ENCODE results near the gene ZC3H13.

The ZC3H13 gene

DNA sequence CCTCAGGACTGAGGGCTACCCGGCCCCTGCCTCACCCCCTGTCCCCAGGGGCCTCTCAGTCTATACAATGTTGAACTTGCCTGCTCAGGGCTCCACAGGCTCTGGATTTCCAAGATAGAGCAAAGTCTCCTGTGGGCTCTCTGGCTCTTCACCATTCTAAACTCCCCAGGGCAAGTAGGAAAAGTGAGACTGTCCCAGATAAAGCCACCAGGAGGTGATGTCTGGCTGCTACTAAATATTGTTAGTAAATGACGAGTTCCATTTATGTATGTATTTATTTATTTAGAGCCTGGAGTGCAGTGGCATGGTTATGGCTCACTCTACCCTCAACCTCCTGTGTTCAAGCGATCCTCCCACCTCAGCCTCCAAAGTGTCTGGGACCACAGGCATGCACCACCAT, 127.4 kb downstream of the ZC3H13 start:
- Histone ChIP-seq H3K9me3 (ENCODE audit: control insufficient read depth, insufficient read depth, low read depth, low read length) (no peaks in the 10 kb centered on the region), H3K4me1 (ENCODE audit: control insufficient read depth, insufficient read depth, low read length) (peaks cover 3% of the 10 kb centered on the region; the same call in 1 of the 2 replicates), H3K27me3 (ENCODE audit: control insufficient read depth, insufficient read depth, low read length) (no peaks in the 10 kb centered on the region), H3K9ac (ENCODE audit: low read length) (no peak overlapping the region), H3K36me3 (ENCODE audit: control insufficient read depth, insufficient read depth, low read length) (no peaks in the 10 kb centered on the region), H3K27ac (ENCODE audit: low read depth, low read length) (no peak overlapping the region), H3K4me3 (ENCODE audit: low read depth, low read length) (no peak overlapping the region)

DNA sequence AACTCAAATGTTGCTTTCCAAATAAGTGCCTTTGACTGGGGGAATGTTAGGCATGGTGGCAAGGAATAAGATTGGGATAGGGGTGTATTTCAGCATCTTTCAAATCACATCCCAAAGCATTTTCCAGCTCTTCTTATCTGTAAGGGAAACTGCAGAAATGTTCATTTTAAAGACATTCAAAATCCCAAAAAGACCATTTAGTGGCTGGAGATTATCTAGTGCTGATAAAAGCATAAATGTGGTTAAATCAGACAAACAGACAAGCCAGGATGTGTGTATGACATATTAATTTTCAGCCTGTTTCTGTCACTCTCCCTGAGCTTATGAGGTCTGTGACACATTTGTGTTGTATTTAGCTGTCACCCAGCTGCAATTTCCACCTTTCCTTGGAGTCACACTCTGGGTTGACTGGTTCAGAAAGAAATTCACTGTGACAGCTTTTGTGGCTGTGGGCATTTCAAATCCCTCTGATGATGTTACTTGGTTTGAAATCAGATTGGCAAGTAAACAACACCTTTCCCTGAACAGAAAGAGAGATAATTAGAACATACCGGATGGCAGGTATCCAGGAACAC, 131.3 kb downstream of the ZC3H13 start:
- H3K27me3 ChIP-seq (ENCODE audit: control insufficient read depth, insufficient read depth, low read length): no peaks in the 10 kb centered on the region
- no peaks in the 10 kb centered on the region for H3K9me3 ChIP-seq (ENCODE audit: control insufficient read depth, insufficient read depth, low read depth, low read length)
- no peak overlapping the region for H3K27ac ChIP-seq (ENCODE audit: low read depth, low read length)
- H3K9ac ChIP-seq (ENCODE audit: low read length): no peak overlapping the region
- no peaks in the 10 kb centered on the region for H3K36me3 ChIP-seq (ENCODE audit: control insufficient read depth, insufficient read depth, low read length)
- H3K4me3 ChIP-seq (ENCODE audit: low read depth, low read length): no peak overlapping the region
- H3K4me1 ChIP-seq (ENCODE audit: control insufficient read depth, insufficient read depth, low read length): peaks cover 3% of the 10 kb centered on the region; the same call in 1 of the 2 replicates

DNA sequence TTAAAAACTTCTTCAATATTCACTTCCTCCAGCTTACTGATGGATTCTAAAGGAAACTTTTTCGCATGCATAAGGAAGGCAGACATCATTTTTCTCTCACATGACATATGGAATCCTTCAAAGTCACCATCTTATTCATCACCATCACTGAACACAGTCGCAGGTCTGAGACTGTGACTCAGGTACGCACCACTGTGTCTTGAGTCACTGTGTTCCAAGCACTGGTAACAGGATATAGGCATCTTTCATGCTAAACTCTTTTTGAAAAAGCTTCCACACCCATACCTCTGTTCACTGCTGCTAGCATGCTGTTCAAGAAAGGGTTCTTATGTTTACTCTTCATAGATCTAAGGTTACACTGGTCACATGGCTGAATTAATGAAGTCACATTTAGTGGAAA, 133.9 kb downstream of the ZC3H13 start:
- H3K9ac ChIP-seq (ENCODE audit: low read length): no peak overlapping the region
- no peaks in the 10 kb centered on the region for H3K27me3 ChIP-seq (ENCODE audit: control insufficient read depth, insufficient read depth, low read length)
- H3K4me1 ChIP-seq (ENCODE audit: control insufficient read depth, insufficient read depth, low read length): no peaks in the 10 kb centered on the region
- H3K9me3 ChIP-seq (ENCODE audit: control insufficient read depth, insufficient read depth, low read depth, low read length): no peaks in the 10 kb centered on the region
- no peaks in the 10 kb centered on the region for H3K36me3 ChIP-seq (ENCODE audit: control insufficient read depth, insufficient read depth, low read length)
- no peak overlapping the region for H3K27ac ChIP-seq (ENCODE audit: low read depth, low read length)
- H3K4me3 ChIP-seq (ENCODE audit: low read depth, low read length): no peak overlapping the region

DNA sequence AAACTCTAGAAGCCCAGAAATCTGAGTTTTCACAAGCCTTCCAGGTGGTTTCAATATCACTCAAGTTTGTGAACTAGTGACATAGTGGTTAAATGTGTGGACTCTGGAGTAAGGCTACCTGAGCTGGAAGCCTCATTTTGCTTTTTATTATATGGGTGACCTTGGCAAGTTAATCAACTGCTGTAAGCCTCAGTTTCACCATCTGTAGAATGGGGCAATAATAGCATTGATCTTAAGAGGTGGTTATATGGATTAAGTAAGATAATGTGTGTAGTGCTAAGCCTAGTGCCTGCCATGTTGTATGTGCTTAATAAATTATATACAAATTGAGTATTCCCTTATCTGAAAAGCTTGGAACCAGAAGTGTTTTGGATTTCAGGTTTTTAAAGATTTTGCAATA, 135.5 kb downstream of the ZC3H13 start:
- Histone ChIP-seq H3K27ac (ENCODE audit: low read depth, low read length) (no peak overlapping the region), H3K36me3 (ENCODE audit: control insufficient read depth, insufficient read depth, low read length) (no peaks in the 10 kb centered on the region), H3K4me3 (ENCODE audit: low read depth, low read length) (no peak overlapping the region), H3K9ac (ENCODE audit: low read length) (no peak overlapping the region), H3K27me3 (ENCODE audit: control insufficient read depth, insufficient read depth, low read length) (no peaks in the 10 kb centered on the region), H3K4me1 (ENCODE audit: control insufficient read depth, insufficient read depth, low read length) (no peaks in the 10 kb centered on the region), H3K9me3 (ENCODE audit: control insufficient read depth, insufficient read depth, low read depth, low read length) (peaks cover 2% of the 10 kb centered on the region; the same call in 1 of the 2 replicates)

DNA sequence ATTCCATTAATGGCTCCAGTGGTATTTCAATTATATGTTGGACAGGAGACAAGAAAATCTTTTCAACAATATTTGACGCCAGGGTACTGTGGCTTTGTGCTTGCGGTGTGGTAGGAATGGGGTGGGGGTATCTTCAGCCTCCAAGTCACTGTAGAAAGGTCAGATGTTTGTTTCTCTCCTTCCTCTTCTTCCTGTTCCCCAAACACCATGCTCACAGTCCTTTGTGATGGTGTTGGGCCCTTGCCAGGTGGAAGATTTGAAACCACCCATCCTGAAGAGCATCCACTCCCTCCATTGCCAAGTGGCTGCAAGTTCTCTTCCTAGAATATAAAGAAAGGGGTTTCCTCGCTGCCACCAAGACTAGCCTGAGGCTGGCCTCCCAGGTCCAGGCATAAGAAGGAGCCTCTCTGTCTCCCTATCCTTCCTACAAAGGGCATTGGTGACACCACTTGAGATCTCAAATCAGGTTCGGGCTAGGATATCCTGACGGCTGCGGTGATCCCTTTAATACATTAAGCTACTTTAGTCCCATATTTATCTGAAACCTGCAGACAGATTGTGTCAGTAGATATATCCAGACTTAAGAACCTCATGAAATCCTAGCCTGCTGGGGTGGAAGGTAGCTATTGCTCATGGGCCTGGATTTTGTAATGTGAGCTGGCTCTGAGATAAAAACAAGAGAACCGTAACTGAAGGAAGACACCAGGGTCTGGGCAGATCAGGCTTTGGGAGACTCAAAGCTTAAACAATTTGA, 136.7 kb downstream of the ZC3H13 start:
- Histone ChIP-seq H3K36me3 (ENCODE audit: control insufficient read depth, insufficient read depth, low read length) (no peaks in the 10 kb centered on the region), H3K9ac (ENCODE audit: low read length) (no peak overlapping the region), H3K9me3 (ENCODE audit: control insufficient read depth, insufficient read depth, low read depth, low read length) (peaks cover 2% of the 10 kb centered on the region; the same call in 1 of the 2 replicates), H3K27me3 (ENCODE audit: control insufficient read depth, insufficient read depth, low read length) (no peaks in the 10 kb centered on the region), H3K4me3 (ENCODE audit: low read depth, low read length) (no peak overlapping the region), H3K4me1 (ENCODE audit: control insufficient read depth, insufficient read depth, low read length) (no peaks in the 10 kb centered on the region), H3K27ac (ENCODE audit: low read depth, low read length) (no peak overlapping the region)

DNA sequence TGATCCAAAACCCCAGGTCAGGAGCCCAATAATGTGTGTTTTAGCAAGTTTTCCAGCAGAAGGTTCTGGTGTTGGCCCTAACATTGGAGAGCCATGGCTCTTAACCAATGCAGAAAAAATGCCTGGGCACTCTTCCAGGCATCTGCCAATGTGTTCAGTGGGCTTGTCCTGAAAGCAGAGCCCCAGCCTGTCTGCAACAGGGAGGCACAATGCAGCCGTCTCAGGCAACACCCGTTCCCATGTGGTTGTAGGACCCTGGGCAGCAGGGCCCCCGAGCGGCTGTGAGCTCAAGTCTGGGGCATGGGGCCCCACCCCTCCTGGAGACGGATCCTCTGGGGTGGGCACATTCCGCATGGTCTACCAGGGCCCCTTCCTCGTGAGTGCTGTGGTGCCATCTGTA, 142.9 kb downstream of the ZC3H13 start:
- Histone ChIP-seq H3K9me3 (ENCODE audit: control insufficient read depth, insufficient read depth, low read depth, low read length) (peaks cover 2% of the 10 kb centered on the region; the same call in 1 of the 2 replicates), H3K4me1 (ENCODE audit: control insufficient read depth, insufficient read depth, low read length) (no peaks in the 10 kb centered on the region), H3K36me3 (ENCODE audit: control insufficient read depth, insufficient read depth, low read length) (no peaks in the 10 kb centered on the region), H3K27me3 (ENCODE audit: control insufficient read depth, insufficient read depth, low read length) (no peaks in the 10 kb centered on the region), H3K27ac (ENCODE audit: low read depth, low read length) (no peak overlapping the region), H3K4me3 (ENCODE audit: low read depth, low read length) (no peak overlapping the region), H3K9ac (ENCODE audit: low read length) (no peak overlapping the region)

DNA sequence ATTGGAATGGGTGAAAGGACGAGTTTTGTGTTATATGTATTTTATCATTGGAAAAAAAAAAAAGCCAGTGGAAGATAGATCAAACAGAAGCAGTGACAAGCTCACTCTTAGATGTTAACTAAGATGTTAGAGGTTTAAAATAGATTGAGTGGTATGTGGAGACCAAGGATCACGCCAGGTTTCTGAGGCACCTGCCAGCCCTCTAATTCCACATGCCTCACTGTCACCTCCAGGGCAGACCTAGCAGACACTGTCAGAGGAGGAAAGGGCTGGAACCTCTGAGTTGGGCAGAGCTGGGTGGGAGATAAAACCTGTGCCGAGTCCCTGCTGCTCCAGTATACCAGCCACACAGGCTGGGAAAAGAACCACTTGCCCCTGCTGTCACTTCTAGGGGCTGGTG, 143.5 kb downstream of the ZC3H13 start:
- Histone ChIP-seq H3K27me3 (ENCODE audit: control insufficient read depth, insufficient read depth, low read length) (no peaks in the 10 kb centered on the region), H3K27ac (ENCODE audit: low read depth, low read length) (no peak overlapping the region), H3K4me1 (ENCODE audit: control insufficient read depth, insufficient read depth, low read length) (no peaks in the 10 kb centered on the region), H3K36me3 (ENCODE audit: control insufficient read depth, insufficient read depth, low read length) (no peaks in the 10 kb centered on the region), H3K9me3 (ENCODE audit: control insufficient read depth, insufficient read depth, low read depth, low read length) (peaks cover 2% of the 10 kb centered on the region; the same call in 1 of the 2 replicates), H3K4me3 (ENCODE audit: low read depth, low read length) (no peak overlapping the region), H3K9ac (ENCODE audit: low read length) (no peak overlapping the region)

DNA sequence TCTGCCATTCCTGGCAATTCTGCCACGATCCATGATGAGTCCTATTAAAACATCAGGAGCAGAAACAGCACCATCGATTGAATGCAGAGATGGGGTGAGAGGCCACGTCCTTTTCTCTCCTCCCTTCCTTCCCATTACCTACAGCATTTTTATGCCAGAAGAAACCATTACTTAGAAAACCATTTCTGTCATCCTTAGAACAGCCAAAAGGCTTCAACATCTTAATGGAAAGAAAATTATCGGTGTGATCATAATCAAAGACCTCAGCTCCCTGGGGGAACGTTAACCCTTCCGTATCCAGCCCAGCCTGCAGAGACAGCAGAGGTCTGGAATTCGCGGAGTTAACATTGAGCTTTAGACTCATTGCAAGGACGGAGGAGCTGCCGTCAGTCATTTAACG, 145.0 kb downstream of the ZC3H13 start:
- Histone ChIP-seq H3K27me3 (ENCODE audit: control insufficient read depth, insufficient read depth, low read length) (no peaks in the 10 kb centered on the region), H3K4me1 (ENCODE audit: control insufficient read depth, insufficient read depth, low read length) (no peaks in the 10 kb centered on the region), H3K27ac (ENCODE audit: low read depth, low read length) (no peak overlapping the region), H3K9ac (ENCODE audit: low read length) (no peak overlapping the region), H3K4me3 (ENCODE audit: low read depth, low read length) (no peak overlapping the region), H3K9me3 (ENCODE audit: control insufficient read depth, insufficient read depth, low read depth, low read length) (no peaks in the 10 kb centered on the region; the same call in 1 of the 2 replicates), H3K36me3 (ENCODE audit: control insufficient read depth, insufficient read depth, low read length) (no peaks in the 10 kb centered on the region)
